Endothelial cell (in vitro differentiated cells): ENCODE measurements around the gene MAP1LC3B. TPM values are rescaled to one million over a fixed set of nuclear protein-coding genes. Genes with fewer than 3 reads are reported as not detected.
"Not testable (repeated sequence)": the region's sequence is repeated elsewhere in the genome, so short reads cannot be mapped to it uniquely, and the experiment has no call there.

Experiments used
- DNase-seq: peaks from one replicate; pipeline ENCODE4 v3.0.0; 2021; ENCODE audit warnings: low spot score
- H3K27ac Mint-ChIP-seq: one replicate; pipeline ENCODE4 v1.8.0; 2021; ENCODE audit warnings: mixed read lengths, inconsistent platforms; ENCODE audit not compliant: unreplicated experiment
- H3K27me3 Mint-ChIP-seq: one replicate; pipeline ENCODE4 v1.8.0; 2021; ENCODE audit warnings: mild to moderate bottlenecking, moderate library complexity, mixed read lengths, inconsistent platforms; ENCODE audit not compliant: unreplicated experiment
- H3K36me3 Mint-ChIP-seq: one replicate; pipeline ENCODE4 v1.8.0; 2021; ENCODE audit warnings: mild to moderate bottlenecking, low read depth, mixed read lengths, inconsistent platforms; ENCODE audit not compliant: unreplicated experiment
- H3K4me1 Mint-ChIP-seq: one replicate; pipeline ENCODE4 v1.8.0; 2021; ENCODE audit warnings: mild to moderate bottlenecking, mixed read lengths, inconsistent platforms; ENCODE audit not compliant: unreplicated experiment
- H3K4me3 Mint-ChIP-seq: one replicate; pipeline ENCODE4 v1.8.0; 2021; ENCODE audit warnings: mild to moderate bottlenecking, mixed read lengths, inconsistent platforms; ENCODE audit not compliant: unreplicated experiment
- H3K9me3 Mint-ChIP-seq: one replicate; pipeline ENCODE4 v1.8.0; 2021; ENCODE audit warnings: mixed read lengths, inconsistent platforms; ENCODE audit not compliant: unreplicated experiment
- CTCF ChIP-seq: fragments of 200-600 bp; sonication (generic); IDR thresholded peaks from one replicate; pipeline ENCODE4 v1.5.0; 2021; ENCODE audit warnings: antibody characterized with exemption; ENCODE audit not compliant: unreplicated experiment
- total RNA-seq: library from RNA; stranded (reverse); fragmentation: NEBNext Ultra II Directional; extraction: Animal tissue kit (Norgen Biotek cat#: 25700); gene quantifications from one replicate; pipeline ENCODE4 v1.2.1, GENCODE V29; 2021; ENCODE audit not compliant: unreplicated experiment

Gene MAP1LC3B
- total RNA-seq, 1 donor from 2014 or later = 71.6 TPM

- TF ChIP-seq CTCF = no peak
- H3K27me3 Mint-ChIP-seq = peaks cover 4% of the 10 kb centered on the region
- peaks cover 1% of the 10 kb centered on the region for H3K4me1 Mint-ChIP-seq
- H3K36me3 Mint-ChIP-seq = no peaks in the 10 kb centered on the region
- no peaks in the 10 kb centered on the region for H3K9me3 Mint-ChIP-seq
- DNase-seq = no peak
- no peak overlapping the region for H3K4me3 Mint-ChIP-seq
- no peak overlapping the region for H3K27ac Mint-ChIP-seq
Observed at GRCh38 chr16:87374313-87374712, 17.8 kb upstream of the MAP1LC3B start.

GRCh38 chr16:87375426-87376135, 16.6 kb upstream of the MAP1LC3B start:
- Mint-ChIP-seq H3K36me3 (no peaks in the 10 kb centered on the region), H3K27me3 (peaks cover 4% of the 10 kb centered on the region), H3K9me3 (no peaks in the 10 kb centered on the region), H3K27ac (no peak overlapping the region), H3K4me3 (no peak overlapping the region), H3K4me1 (no peaks in the 10 kb centered on the region)
- DNase-seq = no peak
- TF ChIP-seq CTCF = no peak

GRCh38 chr16:87376660-87377059, 15.5 kb upstream of the MAP1LC3B start:
- Mint-ChIP-seq H3K36me3 (no peaks in the 10 kb centered on the region), H3K4me3 (no peak overlapping the region), H3K27ac (no peak overlapping the region), H3K4me1 (peaks cover 4% of the 10 kb centered on the region), H3K9me3 (no peaks in the 10 kb centered on the region), H3K27me3 (peaks cover 6% of the 10 kb centered on the region)
- no peak for DNase-seq
- no peak for TF ChIP-seq CTCF

GRCh38 chr16:87379312-87379752, 12.8 kb upstream of the MAP1LC3B start:
- not testable (repeated sequence) for DNase-seq, H3K9me3 Mint-ChIP-seq, H3K4me3 Mint-ChIP-seq, H3K27ac Mint-ChIP-seq, H3K4me1 Mint-ChIP-seq, H3K36me3 Mint-ChIP-seq
- H3K27me3 Mint-ChIP-seq = peaks cover 18% of the 10 kb centered on the region

- DNase-seq = no peak
- H3K27ac Mint-ChIP-seq = no peak overlapping the region
- TF ChIP-seq CTCF = no peak
- no peak overlapping the region for H3K4me3 Mint-ChIP-seq
- H3K27me3 Mint-ChIP-seq = peaks cover 23% of the 10 kb centered on the region
- no peaks in the 10 kb centered on the region for H3K36me3 Mint-ChIP-seq
- peaks cover 7% of the 10 kb centered on the region for H3K4me1 Mint-ChIP-seq
- no peaks in the 10 kb centered on the region for H3K9me3 Mint-ChIP-seq
Observed at GRCh38 chr16:87380403-87380802, 11.7 kb upstream of the MAP1LC3B start.
